HEK293 (cell line): ENCODE data around the gene NUAK1.

ENCODE experiments used
- BCL11B ChIP-seq: fragments of 450-650 bp; formaldehyde crosslinking; IDR thresholded peaks from 2 replicates; pipeline ENCODE4 v1.5.1; 2016; ENCODE audit warnings: low read depth, missing biosample characterization, missing genetic modification characterization
- CTCF ChIP-seq: fragments of 450-650 bp; formaldehyde crosslinking; IDR thresholded peaks from 2 replicates; pipeline ENCODE4 v1.5.1; 2016; ENCODE audit warnings: missing biosample characterization, missing genetic modification characterization
- ELK4 ChIP-seq: IDR thresholded peaks from 2 replicates; pipeline ENCODE4 v1.6.1; 2011; ENCODE audit warnings: mild to moderate bottlenecking, low read depth, low read length, borderline replicate concordance
- KLF10 ChIP-seq: fragments of 450-650 bp; IDR thresholded peaks from 2 replicates; pipeline ENCODE4 v1.5.1; 2018; ENCODE audit warnings: missing biosample characterization, mild to moderate bottlenecking, missing genetic modification characterization
- ZNF416 ChIP-seq: fragments of 450-650 bp; formaldehyde crosslinking; IDR thresholded peaks from 2 replicates; pipeline ENCODE4 v1.5.1; 2016; ENCODE audit warnings: missing biosample characterization, missing genetic modification characterization
- ZSCAN5A ChIP-seq: fragments of 450-650 bp; formaldehyde crosslinking; IDR thresholded peaks from 2 replicates; pipeline ENCODE4 v1.5.1; 2016; ENCODE audit warnings: missing biosample characterization, missing genetic modification characterization

- TF ChIP-seq CTCF = no peak
- no peak for TF ChIP-seq ELK4
- TF ChIP-seq ZNF416 (tag by site-specific recombination) = no peak
- TF ChIP-seq KLF10 = no peak
- TF ChIP-seq ZSCAN5A (tag by site-specific recombination) = no peak
- no peak for TF ChIP-seq BCL11B (tag by site-specific recombination)
These were observed 119.6 kb downstream of the NUAK1 start for GRCh38 chr12:106019144-106019543.
